T47D (cell line): Measurements from ENCODE around the gene ATRNL1.
A peak's percentile ranks its signal among the peaks of the same experiment; 100 is the strongest.

Source experiments
- DNase-seq, 2 experiments: peaks; one replicate each; pipeline versions ENCODE4 v3.0.0 to v3.0.0-alpha.2; 2011 to 2012; ENCODE audit warnings: low read depth in 1 of 2, low spot score in 1 of 2
- JUND ChIP-seq: IDR thresholded peaks from 2 replicates; pipeline ENCODE4 v1.6.1; 2012; ENCODE audit warnings: low read depth
- in situ Hi-C: cut with HindIII; loops from 2 replicates; pipeline ENCODE4 v1.10.0; 2016; ENCODE audit warnings: low sequenced_read_pairs, low pct_unique_long_range_greater_than_20kb

Gene ATRNL1

GRCh38 chr10:115944538-115944937 is 851.4 kb downstream of the ATRNL1 start:
- DNase-seq, result no peak
- no peak for TF ChIP-seq JUND
- in situ Hi-C loops, result no loop called here

- in situ Hi-C loops, result no loop called here
- TF ChIP-seq JUND, result no peak
- DNase-seq, result no peak
These were observed 852.7 kb downstream of the ATRNL1 start for GRCh38 chr10:115945701-115946445.

GRCh38 chr10:115947104-115947503 is 853.9 kb downstream of the ATRNL1 start:
- DNase-seq, result no peak
- TF ChIP-seq JUND, result no peak
- in situ Hi-C loops, result no loop called here

GRCh38 chr10:115948465-115948864 is 855.3 kb downstream of the ATRNL1 start:
- peak in 1 of 2 experiments; percentile 7 for DNase-seq
- no peak for TF ChIP-seq JUND
- in situ Hi-C loops, result no loop called here

GRCh38 chr10:115949282-115949844 is 856.2 kb downstream of the ATRNL1 start:
- no peak for TF ChIP-seq JUND
- no peak for DNase-seq
- in situ Hi-C loops, result no loop called here

- no peak for TF ChIP-seq JUND
- in situ Hi-C loops, result no loop called here
- DNase-seq, result no peak
These were observed 857.2 kb downstream of the ATRNL1 start for GRCh38 chr10:115950320-115950719.

GRCh38 chr10:115951242-115951641 is 858.1 kb downstream of the ATRNL1 start:
- TF ChIP-seq JUND, result no peak
- no peak for DNase-seq
- in situ Hi-C loops, result no loop called here

GRCh38 chr10:115953281-115953680 is 860.1 kb downstream of the ATRNL1 start:
- in situ Hi-C loops, result no loop called here
- DNase-seq, result no peak

GRCh38 chr10:115953968-115954367 is 860.8 kb downstream of the ATRNL1 start:
- DNase-seq, result no peak
- no peak for TF ChIP-seq JUND
- in situ Hi-C loops, result no loop called here

More at GRCh38 chr10:115953281-115953680, 860.1 kb downstream of the ATRNL1 start:
- no peak for TF ChIP-seq JUND

GRCh38 chr10:115956225-115957011 is 863.3 kb downstream of the ATRNL1 start:
- in situ Hi-C loops, result no loop called here
- no peak for DNase-seq
- TF ChIP-seq JUND, result no peak

GRCh38 chr10:115957012-115957399 is 863.8 kb downstream of the ATRNL1 start:
- no peak for TF ChIP-seq JUND
- DNase-seq, result no peak
- in situ Hi-C loops, result no loop called here

GRCh38 chr10:115957786-115958442 is 864.7 kb downstream of the ATRNL1 start:
- DNase-seq, result no peak
- in situ Hi-C loops, result no loop called here
- no peak for TF ChIP-seq JUND

GRCh38 chr10:115963848-115964247 is 870.7 kb downstream of the ATRNL1 start:
- in situ Hi-C loops, result no loop called here
- DNase-seq, result no peak
- no peak for TF ChIP-seq JUND
